Stimulated activated CD4-positive, alpha-beta T cell treated with anti-CD3 and anti-CD28 coated beads, Interleukin-1b, Interleukin-23, amount 100 ng/mL, for 24 hours (primary cell): ENCODE measurements around the gene SCD5.
A peak's percentile ranks its signal among the peaks of the same experiment; 100 is the strongest.

ENCODE experiments used
- DNase-seq, 4 experiments: peaks; one replicate each; pipeline ENCODE4 v3.0.0-alpha.2; 2020; ENCODE audit warnings: low read depth in 4 of 4, low spot score in 1 of 4

Gene SCD5

DNA sequence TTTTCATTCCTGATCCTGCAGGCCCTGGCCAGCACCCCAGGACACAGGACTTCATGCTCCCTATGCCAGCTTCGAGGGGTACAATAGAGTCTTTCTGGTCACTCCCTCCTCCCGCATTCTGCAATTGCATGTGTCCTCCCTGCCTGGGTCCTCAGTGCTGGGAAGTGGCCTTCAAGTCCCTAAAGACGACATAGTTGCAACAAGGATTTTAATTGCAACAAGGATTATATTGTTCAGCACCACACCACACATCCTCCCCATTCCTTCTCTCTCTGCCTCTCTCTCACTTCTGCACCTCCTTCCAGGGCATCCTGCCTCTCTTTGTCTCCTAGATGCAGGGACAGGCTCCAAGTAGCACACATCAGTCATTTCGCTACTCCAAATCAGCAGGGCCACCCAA is 25.5 kb downstream of the SCD5 start:
- no peak for DNase-seq

DNA sequence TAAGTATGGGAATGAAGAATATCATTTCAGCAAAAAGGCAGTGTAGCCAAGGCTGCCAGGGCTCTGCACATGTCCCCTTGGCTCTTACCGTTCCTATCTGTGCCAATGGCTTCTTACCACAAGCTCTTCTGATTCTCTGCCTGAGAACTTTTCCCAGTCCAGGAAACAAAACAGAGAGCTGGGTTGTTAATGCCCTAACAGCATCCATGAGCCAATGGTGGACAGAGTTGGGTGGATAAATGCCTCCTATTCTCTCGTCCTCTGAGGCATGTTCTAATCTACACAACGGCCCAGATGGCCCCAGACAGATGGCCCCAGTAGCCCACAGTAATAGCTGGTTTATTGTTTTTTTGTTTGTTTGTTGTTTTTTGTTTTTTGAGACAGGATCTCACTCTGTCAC is 28.0 kb downstream of the SCD5 start:
- DNase-seq, result no peak

DNA sequence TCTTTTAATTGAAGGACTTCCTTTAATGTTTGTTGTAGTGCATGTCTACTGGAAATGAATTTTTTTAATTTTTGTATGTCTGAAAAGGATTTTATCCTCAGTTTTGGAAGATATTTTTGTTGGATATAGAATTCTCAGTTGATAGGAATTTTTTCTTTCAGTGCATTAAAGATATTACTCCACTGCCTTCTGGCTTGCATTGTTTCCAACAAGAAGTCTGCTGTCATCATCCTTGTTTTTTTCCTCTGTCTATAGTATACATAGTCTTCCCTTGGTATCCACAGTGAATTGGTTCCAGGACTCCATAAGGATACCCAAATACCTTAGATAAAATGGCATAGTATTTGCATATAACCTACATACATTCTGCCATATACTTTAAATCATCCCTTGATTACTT is 33.5 kb downstream of the SCD5 start:
- no peak for DNase-seq

DNA sequence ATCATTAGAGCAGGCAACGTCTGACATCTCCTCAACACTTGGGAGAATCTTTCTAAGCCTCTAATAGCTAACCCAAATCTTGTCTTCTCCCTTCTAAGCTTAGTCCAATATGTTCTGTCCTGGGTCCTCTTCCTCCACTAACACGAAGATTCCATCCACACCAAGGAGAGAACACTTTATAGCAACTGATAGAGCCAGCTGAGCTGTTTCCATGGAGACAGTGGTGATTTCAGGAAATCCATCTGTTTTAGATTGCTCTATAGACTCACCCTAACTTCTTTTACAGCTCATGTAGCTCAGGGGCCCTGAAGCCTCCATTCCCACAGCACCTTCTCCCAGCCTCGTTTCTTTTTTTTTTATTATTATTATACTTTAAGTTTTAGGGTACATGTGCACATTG is 37.4 kb downstream of the SCD5 start:
- DNase-seq, result no peak

DNA sequence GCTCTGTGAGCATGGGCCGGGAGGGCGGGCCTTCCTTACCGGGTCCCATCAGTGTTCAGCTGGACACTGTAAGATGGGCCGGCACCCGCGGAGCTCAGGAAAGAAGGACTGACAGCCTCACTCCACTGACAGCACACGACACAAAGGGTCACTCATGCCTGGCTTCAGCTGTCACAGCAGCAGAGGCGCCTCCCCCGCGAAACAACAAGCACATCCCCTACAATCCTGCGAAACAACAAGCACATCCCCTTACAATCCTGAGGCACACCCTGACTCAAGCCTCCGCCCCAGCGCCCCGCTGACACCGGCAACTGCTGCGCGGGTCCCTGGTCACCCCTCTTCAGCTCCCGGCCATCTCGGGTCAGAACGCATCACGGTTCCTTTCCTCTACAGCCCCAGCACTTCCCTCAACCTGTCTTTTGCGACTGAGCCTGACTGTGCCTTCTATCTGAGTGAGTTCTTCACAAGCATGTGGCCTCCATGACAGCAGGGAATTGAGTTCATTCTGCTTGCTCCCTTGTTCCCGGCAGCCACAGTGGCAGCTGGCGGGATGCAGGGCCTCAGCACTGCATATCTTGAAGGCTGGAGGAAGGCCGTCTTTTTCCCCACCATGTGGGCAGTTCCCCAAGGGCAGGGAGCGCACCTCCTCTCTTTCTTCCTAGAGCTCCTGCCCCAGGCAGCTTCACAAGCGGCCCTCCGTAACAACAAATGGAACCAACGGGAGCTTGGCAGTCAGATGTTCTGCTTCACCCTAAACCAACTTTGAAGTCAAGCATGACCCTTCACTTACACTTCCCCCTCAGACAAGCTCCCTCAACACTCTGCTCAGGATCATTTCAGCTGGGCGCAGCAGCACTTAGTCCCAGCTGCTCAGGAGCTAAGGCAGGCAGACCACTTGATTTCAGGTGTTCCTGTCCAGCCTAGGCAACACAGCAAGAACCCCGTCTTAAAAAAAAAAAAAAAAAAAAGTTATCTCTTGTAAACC is 39.6 kb downstream of the SCD5 start:
- no peak for DNase-seq

DNA sequence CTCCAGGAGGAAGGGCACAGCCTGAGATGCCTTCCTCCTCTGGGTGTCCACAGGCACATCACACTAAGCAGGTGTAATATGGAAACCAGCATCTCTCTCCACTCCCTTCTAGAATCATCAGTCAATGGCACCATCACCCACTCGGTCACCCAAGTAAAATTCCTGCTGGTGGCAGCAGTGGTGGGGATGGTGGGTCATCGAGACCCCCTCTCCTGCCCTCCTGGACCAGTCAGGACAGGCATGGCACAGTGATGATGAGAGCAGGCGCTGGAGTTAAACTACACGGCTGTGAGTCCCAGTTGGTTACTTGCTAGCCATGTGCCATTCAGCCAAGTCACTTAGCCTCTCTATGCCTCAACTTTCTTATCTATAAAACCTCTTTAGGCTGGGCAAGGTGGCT is 42.5 kb downstream of the SCD5 start:
- no peak for DNase-seq

DNA sequence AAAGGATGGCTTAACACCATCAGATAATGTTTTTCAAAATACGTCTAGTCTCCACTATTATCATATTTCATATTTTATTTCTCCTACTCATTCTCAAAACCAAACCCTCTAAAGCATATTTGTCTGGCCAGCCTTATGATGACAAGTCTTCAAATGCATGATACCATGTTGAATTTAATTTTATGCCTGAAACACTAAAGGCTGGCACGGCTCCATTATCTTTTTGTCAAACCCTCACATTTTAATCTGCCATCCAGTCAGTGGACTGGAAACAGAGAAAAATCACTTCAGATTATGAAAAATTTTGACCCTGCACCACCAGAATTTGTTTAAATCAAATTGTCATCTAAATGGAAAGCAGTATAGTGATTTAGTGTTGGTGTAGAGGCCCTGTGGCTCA is 42.9 kb downstream of the SCD5 start:
- no peak for DNase-seq

DNA sequence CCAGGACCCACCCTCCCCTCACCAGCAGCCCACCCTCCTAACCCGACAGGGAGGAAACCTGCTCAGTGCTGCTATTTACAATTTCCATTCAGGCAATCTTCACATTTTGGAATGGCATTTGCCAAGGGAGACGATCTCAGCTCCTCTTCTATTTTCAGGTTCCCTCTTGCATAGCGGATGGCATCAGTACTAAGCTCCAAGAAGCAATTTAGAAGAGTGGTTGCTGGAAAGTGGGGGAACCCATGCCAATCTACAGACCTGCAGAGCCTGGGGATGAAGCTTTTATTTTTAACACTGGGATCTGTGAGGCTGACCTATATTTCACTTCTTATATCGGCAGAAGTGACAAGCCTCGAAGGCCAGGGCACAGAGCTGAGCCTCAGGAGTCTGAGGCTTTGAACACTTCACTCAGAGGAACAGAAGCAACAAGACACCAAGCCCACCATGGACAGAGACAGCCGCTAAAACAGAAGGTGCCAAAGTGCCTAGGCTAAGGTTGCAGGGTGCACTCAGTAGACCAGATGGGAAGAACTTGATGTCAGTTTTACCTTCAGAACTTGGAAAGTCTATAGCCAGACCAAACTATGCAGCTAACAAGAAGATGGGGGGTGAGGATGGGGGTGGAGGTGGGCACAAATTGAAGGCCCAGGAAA is 44.0 kb downstream of the SCD5 start:
- DNase-seq, result no peak

DNA sequence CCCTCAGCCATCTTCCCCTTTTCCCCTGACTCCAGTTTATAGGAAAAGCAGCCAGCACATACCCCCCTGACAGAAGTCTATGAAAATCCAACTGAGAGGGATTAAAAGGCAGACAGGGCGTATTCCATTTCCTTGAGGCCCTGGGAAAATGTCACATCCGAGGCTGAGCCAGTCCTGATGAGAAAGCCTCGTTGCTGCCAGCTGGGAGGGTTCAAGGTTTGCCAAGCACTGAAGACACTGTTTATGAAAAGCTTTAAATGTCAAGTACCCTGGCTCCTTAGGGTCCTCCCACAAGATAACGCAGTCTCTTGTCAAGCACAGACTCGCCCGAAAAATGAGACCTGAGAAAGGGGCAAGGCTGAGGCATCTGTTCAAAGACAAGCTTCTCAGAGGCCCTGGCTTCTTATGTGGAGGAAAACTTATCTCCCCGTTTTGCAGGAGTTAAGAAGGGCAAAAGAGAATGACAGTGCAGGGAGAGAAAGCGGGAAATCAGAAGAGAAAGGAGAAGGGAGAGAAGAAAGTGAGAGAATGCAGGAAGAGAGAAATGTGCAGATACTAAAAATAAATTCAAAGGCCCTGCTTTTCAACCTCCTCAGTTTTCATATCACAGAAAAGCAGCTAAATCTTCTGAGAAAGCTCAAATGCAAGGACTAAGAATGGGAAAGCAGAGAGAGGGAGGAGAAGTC is 44.7 kb downstream of the SCD5 start:
- DNase-seq, result no peak

DNA sequence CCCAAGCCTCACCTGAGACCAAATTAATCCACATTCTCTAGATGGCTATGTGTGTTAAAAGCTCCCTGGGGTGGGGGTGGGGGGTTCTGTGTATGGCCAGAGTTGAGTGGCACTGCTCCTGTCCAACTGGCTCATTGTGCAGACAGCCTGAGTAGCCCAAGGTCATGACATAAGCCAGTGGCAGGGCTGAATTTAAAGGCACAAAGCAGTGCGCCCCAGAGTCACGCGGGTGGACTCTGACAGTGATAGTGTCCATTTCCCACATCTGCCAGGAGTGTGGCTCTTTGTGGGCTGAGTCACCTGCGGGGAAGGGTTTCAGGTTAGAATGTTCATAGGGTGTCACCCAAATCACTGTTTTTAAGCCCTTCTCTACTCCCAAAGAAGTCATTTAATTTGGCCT is 45.4 kb downstream of the SCD5 start:
- DNase-seq, result no peak

DNA sequence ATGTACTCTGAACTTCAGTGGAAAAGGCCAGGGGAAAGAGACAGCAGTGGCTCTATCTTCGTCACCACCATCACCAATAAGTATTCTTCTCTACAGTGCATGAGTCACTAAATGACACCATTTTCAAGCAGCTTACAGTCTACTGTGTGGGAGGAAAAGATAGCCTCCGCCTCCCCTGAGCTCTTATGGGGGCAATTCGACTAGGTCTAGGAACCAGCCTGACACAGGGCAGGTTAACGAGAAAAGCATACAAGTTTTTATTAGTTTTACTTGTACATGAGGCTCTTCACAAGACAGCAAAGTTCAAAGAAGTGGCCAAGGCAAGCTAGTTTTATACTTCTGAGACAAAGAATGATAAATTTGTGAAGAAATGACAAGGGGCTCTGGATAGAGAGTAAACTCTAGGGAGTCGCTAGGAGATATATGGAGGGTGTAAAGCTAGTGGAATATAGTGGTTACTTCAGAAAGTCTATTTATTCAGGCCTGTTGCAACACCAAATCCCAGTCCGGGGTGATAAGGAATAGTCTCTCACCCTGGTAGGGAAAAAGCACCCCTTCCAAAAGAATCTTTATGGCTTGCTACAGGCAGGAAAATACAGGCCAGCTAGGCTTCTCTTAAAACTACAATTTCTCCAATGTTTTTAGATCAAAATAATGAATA is 49.7 kb downstream of the SCD5 start:
- DNase-seq, result no peak

DNA sequence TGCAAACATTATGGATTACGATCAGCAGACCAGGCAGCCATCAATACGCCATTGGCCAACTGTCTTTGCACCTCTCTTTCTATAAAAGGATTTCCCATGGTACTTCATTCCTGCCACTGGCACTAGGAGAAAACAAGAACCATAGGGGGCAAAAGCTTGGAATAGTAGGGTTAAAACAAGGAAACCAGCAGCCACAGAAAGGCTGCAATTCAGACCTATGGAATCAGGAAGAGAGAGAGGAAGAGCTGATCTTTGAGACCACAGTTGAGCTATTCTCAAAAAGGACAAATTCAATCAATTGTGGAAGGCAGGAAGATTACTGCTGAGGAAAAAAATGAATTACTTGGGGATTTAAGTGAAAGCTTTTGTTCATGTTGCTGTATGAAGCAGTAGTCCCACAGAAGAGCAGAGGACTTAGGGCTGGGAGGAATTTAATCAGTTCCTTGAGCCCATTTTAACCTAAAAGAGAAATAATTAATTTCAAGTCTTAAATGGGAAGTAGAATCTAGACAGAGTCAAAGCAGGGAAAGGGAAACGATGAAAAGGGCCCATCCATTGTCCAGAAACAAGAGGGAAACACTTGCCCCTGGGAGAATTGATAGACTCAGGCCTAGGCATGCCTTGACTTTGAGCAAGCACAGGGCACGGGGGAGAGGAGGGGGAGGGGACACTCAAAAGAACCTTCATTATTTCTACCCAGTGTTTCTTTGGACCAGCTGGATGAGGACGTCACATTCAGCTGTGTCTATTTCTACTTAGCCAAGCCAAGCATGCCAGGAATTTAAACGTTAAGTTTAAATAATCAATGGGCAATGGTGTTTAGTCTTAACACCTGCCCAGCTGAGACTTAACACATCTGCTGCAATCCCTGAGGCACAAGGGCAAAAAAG is 50.7 kb downstream of the SCD5 start:
- no peak for DNase-seq

DNA sequence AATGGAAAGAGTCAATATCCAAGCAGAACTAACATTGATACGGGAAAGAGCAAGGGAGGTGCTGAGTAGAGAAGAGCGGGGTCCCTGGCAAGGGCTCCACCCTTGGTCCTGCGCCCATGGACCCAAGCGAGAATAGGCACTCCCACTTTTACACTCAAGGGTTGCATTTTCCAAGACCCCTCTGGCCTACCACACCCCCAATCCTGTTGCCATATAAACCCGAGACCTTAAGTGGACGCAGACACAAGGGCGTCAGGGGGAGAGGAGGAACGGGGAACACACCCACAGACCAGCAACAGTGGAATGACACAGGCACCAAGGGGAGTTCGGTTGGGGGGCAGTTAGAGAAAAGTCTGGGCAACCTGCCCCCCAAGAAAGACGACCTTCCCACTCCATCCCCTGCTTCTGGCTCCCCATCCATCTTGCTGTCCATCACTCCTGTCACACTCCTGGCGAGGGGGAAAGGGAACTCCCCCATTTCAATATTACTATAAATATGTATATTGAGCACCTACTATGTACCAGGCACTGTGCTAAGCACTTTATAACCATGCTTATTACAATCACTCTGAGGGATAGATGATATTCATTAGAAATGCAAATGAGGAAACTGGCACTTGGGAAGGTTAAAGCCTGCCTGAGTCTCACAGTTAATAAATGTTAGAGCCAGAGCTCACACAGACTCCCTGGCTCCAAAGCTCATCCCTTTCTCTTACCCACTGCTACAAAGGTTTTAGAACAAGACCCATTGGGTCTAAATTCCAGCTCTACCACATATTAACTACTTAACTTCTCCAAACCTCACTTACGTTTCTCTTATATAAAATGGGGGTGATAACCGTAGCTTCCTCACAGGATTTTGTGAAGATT is 51.7 kb downstream of the SCD5 start:
- no peak for DNase-seq

DNA sequence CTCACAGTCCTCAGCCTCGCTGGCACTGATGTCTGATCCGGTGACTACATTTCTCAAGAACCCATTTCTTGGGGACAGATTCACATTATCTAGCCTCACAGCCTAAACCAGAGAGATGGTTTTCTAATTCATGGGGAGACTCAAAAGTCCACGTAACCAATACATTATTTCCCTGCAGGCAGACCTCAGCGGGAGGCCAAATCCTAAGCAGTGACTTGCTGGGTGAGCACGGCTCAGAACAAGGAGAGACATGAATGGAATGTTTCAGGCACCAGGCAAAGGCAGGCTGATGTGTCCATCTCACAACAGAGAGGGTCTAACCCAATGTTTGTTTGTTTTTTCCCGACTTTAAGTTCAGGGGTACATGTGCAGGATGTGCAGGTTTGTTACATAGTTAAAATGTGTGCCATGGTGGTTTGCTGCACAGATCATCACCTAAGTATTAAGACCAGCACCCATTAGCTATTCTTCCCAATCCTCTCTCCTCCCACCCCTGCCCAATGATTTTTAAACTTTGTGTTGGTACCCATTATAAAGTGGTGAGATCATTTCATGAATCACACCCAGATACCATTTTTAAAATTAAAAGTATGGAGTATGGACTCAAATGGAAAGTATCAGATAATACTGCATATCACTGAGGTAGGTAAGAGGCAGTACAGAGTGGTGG is 53.3 kb downstream of the SCD5 start:
- DNase-seq, result no peak

DNA sequence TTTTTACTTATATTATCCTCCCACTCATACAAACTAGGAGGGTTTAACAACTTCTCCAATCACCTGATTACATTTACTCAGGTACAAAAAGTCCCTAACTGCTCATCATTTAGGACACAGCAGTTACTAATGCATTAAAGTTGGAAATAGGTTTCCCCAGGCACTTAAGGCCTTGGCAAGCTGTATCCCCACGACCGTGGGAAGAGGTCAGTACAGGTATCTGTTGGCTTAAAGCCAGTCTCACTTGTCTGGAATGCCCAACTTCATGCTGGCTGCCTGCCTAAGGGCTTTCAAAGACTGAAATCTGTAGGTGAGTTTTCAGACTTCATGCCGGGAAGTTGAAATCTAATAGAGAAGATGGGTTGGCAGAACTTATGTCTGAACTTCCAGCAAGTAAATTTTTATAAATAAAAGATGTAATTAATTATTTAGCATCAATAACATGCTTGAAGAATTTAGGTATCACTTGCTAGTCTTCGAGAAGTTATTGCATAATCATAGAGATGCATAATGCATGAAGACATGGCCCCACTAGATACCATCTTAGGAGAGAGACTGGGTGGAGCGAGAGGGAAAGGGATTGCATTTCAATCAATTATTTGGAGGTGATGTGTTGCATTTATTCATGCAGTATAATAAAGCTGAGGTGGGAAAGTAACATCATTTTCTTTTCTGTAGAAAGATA is 54.2 kb downstream of the SCD5 start:
- DNase-seq, result no peak

DNA sequence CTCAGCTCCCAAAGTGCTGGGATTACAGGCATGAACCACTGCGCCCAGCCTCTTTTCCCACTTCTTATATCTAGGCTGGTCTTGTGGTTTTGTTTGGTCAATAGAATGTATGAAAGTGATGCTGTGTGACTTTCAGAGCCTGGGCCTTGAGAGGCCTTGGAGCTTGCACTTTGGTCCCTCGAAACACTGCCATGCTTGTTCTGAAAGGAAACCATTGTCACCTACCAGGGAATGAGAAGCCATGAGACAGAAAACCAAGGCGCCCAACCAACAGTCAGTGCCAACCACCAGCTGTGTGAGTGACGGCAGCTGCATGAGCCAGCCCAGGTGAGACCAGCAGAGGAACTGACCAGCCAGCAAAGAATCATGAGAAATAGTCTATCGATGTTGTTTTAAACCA is 57.4 kb downstream of the SCD5 start:
- DNase-seq, result no peak

DNA sequence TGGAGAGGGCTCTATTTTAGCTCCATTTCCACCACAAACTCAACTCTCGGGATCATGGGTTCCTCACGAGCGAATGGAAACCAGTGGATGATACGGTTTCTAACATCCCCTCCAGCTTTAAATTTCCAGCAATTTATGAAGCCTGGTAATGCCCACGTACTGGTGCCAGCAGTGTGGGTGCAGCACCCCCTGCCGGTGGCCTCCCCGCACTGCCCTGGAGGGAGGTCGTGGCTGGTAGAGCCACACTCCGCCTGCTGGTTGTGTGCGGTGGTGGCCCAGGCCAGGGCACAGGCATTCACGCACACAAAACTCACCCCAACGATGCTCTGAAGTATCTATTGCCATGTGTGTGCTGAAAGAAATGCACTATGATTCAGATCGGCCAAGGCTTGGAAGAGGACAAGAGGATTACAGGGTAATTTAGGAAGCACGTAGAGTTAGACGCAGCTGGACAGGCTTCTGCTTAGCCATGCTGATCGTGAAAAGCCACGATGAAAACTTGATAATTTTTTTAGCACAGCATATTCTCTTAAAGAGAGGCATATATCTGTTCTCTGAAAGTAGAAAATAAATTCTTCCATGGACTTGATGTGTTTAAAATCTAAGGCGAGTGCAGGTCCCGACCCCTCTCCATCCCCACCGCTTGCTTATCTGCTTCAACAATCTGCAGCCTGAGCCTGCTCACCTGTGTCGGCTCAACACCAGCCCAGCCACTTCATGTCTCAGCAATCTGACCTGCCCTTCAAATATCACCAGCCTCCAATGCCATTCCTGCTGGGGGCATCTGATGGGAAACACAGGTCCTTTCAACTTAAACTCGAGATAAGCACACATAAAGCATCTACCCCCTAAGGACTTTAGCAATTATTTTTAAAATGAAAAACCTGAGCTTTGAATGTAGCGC is 59.1 kb downstream of the SCD5 start:
- peak; percentile 3 to 70 (median 49) for DNase-seq
